Ureter (tissue), 1 donor: ENCODE results near the gene BICDL1. TPM values are rescaled to one million over a fixed set of nuclear protein-coding genes. Genes with fewer than 3 reads are reported as not detected.
"Not testable (repeated sequence)": the region's sequence is repeated elsewhere in the genome, so short reads cannot be mapped to it uniquely, and the experiment has no call there.

Experiments
- DNase-seq: peaks from one replicate; pipeline ENCODE4 v3.0.0-alpha.2; 2020; ENCODE audit warnings: low spot score
- total RNA-seq: library from RNA; stranded (reverse); gene quantifications from one replicate; pipeline ENCODE4 v1.2.4, GENCODE V29; 2023
- donor health status: DM: yes; HTN: yes; CAD: no.

The BICDL1 gene
- total RNA-seq, 1 donor from 2014 or later, result 17.2 TPM

DNA sequence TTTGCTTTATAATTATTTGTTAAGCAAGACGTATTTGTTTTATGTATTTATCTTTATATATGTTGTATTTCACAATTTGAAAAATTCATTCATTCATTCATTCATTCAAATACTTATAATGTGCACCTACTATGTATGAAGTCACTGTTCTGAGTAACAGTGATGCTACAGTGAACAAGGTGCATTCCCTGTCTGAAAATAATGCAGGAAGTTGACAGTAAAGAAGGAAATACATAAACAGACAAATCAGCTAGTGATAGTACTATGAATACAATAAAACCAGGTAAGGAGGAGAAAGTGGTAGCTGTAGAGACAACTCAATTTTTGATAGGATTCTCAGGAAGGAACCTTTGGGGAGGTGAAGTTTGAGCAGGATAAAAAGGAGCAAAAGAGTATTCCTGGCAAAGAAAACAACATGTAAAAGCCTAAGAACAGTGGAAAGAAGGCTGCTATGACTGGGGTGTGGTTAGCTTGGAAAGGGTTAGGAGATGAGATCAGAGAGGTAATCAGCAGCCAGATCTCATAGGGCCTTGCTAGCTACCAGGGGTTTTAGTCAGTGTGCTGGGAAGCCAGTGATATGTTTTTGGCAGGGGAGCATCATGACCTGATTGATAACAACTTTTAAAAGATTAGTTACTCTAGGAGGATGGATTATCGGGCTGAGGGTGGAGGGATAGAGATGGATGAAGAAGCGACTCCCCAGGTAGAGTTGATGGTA is 17.4 kb downstream of the BICDL1 start:
- DNase-seq, result no peak

DNA sequence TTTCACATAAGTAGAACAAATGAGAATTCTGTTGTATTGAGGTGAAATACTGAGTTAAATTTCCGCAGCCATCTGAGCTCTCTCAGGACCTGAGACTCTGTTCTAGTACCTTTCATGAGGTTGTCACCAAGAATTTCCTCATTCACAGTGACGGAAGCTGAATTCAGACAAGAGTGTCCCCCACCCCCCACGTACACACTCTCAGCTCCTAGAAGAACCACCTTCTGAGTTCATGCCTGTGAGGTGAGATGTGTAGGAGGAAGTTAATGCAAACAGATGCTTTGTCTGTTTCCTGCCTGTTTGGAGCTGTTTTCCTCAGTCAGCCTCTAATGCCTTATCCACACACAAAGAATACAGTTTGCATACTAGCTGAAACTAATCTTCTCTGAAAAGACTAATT is 18.2 kb downstream of the BICDL1 start:
- DNase-seq, result no peak

DNA sequence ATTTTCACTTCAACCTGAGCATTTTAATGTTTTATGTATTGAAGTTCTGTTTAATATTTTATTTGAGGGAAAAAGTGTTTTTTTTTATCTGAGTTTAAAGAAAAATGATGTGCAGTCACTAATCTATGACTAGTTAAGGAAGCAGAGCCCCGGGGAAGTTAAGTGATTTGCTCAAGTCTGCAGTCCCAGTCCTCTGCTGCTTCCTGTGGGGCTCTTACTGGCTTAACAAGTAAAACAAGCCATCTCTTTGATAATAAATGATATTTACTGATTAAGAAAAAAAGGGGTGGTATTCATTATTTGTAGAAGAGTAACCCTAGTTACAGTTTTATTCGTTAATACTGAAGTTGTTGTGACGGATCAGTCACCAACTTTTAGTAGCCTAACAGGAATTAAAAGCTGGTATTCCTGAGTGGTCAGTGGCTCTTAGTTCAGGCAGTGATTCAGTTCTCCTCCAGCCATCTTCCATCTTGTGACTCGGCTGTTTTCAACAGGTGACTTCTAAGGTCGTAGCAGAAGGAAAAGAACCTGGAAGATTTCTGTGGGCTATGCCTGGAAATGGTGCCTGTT is 21.7 kb downstream of the BICDL1 start:
- no peak for DNase-seq

DNA sequence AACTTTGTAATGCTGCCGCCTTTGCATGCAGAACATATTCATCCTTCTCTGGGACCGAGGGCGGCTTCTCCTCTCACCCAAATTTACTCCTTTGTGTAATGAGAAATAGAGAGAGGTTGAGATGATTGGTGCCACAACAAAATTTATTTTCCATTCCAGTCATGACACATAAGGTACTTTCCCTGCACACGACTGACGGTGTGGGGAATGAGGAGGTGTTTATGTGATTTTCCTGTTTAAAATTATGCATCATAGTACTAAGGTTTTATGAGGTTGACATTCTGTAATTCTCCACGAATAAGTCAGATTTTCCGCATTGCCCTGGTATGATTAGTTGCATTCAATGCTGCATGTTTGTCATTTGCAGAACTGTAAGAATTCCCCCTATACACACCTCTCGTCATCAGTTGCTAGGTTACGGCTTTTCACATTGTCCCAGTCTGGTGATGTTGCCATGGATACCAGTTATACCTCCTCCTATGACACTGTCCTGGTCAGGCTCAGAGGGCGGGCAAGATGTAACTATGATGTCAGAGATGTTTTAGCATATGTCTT is 23.1 kb downstream of the BICDL1 start:
- DNase-seq, result no peak

DNA sequence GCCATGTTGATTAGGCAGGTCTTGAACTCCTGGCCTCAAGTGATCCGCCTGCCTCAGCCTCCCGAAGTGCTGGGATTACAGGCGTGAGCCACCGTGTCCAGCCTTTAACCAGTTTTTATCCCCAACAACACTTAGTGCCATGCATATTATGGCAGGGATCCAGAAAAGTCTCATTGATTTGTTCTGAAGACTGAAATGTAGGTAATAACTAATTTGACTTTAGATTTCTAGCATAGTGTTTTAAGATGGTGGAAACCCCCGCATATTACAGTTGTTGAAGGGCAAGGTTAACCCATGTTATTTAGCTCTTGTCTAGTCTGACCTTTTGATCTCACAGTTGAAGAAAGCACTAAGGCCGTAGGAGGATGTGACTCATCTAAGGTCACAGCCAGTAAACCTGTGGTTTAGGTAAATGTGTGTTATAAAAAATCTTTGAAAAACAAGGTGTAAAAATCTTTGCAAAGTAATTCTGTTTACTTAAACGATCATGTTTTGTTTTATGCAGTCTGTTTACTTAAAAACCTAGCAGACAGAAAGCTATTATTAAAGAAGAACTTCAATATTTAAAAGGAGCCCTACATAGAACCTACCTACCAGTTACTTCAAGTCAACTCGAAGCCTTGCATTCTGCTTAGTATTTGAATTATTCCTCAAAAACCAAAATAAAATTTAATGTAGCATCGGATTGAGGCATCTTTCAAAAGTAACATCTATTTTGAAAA is 24.8 kb downstream of the BICDL1 start:
- no peak for DNase-seq

DNA sequence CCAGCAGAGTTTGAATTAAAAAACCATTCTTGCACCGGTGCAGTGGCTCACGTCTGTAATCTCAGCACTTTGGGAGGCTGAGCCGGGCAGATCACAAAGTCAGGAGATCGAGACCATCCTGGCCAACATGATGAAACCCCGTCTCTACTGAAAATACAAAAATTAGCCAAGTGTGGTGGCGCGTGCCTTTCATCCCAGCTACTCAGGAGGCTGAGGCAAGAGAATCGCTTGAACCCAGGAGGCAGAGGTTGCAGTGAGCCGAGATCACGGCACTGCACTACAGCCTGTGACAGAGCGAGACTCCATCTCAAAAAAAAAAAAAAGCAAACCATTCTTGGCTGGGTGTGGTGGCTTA is 25.3 kb downstream of the BICDL1 start:
- DNase-seq, result not testable (repeated sequence)

DNA sequence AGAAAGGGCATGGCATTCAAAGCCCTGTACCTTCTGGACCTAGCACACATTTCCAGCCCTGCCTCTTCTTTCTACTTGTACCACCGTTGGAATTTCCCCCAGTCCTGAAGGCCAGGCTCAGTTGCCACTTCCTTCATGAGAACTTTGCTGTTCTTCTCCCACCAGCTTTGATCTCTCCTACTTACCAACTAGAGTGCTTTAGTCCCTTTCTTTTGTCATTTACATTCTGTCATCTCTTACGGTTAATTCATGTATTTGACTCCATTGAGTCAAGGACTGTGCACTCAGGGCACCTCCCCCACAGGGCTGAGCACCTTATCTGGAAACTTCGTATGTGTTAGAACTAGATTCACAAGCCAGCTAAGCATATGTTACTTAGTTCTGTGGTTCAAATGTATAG is 26.3 kb downstream of the BICDL1 start:
- no peak for DNase-seq

DNA sequence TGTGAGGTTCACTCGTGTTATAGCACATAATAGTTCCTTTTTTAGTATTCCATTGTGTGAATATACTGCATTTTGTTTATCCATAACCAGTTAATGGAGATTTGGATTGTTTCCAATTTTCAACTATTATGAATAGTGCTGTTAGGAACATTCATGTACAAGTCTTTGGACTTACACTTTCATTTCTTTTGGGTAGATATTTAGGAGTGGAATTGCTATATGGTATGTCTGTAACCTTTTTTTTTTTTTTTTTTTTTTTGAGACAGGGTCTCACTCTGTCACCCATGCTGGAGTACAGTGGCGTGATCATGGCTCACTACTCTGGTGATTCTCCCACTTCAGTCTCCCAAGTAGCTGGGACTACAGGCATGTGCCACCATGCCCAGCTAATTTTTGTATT is 27.2 kb downstream of the BICDL1 start:
- not testable (repeated sequence) for DNase-seq

DNA sequence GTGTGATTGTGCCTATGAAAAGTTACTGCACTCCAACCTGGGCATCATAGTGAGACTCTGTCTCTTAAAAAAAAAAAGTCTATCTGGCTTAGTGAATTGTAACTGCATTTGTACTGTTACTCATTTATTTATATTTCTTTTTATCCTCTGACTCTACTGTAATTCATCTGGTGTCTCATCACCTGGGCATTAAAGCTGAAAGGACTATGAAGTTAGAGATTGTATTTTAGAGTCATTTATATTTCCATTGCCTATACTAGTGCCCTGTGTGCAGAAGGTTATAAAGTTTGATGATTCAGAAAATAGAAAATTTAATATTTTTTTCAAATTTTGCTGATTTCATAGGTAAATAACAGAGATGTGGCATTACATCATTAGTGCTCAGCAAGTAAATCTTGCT is 30.2 kb downstream of the BICDL1 start:
- no peak for DNase-seq

DNA sequence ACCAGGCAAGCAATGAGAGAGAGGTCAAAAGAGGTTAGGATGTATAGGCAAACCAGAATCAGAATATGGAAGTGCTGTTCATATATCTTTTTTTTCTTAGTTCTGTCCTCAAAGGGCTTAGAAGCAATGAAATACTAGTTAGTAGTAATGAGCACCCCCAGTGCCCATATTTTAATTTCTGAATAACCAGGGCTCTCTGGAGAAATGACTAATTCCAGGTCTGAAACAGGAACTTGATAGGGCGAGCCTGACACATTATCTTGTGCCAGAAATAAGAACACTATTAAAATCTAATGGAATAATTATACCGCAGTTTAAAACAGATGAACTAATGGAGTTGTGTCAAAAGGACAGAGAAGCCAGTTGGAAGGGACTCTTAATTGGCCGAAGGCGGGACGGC is 30.9 kb downstream of the BICDL1 start:
- DNase-seq, result no peak

DNA sequence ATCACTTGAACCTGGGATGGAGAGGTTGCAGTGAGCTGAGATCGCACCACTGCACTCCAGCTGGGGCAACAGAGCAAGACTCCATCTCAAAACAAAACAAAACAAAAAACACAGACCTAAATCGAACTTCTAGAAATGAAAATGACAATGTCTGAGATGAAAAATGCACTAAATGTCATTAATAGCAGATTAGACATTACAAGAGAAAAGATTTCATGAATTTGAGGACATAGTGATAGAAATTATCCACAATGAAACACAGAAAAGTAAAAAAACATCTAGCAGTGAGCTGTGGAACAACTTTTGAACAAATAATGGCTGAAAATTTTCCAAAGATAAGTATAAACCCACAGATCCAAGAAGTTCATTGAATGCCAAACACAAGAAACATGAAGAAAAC is 35.2 kb downstream of the BICDL1 start:
- no peak for DNase-seq

DNA sequence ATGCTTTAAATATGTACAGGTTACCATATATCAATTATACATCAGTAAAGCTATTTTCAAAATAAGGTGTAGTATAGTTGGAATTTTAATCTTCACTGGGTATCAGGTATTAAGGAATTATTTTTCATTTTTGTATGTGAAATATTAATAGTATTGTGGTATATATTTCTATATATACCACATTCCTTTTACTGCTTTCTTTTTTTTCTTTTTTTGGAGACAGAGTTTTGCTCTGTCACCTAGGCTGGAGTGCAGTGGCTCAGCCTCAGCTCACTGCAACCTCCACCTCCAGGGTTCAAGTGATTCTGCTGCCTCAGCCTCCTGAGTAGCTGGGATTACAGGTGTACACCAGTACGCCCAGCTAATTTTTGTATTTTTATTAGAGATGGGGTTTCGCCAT is 36.6 kb downstream of the BICDL1 start:
- no peak for DNase-seq

DNA sequence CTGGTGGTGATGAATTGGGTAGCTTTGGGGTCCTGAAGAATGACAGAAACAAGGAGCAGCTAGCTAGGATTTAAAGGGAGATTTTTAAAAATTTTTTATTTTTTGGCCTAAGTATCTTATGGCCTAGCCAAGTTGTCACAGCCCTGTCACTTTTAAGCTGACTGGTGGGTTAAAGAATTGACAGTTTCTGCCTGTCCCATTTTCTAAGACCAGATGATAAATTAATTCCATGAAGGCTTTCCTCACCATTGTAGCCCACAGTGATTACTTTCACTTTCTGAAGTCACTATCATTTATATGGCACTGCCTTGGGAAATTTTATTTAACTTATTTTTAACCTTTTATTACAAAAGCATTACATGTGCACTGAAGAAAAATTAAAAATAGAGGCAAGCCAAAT is 43.2 kb downstream of the BICDL1 start:
- no peak for DNase-seq

DNA sequence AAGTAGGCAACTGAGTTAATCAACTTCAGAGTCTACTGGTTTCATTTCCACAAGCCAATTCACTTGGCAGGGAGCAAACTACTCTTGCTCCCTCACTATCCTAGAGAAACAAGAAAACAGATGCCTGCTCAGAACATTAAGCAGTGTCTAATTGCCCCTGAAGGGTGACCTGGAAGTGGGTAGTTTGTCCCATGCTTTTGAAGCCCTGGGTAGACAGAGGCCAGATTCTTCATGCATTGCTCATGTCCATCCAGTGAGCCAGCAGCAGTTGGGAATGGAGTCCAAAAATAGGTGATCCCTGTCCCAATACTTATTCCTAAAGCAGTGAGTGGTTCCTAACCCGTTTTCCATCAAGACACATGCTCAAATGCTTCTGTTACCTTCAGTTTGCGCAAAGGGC is 48.8 kb downstream of the BICDL1 start:
- DNase-seq, result no peak

DNA sequence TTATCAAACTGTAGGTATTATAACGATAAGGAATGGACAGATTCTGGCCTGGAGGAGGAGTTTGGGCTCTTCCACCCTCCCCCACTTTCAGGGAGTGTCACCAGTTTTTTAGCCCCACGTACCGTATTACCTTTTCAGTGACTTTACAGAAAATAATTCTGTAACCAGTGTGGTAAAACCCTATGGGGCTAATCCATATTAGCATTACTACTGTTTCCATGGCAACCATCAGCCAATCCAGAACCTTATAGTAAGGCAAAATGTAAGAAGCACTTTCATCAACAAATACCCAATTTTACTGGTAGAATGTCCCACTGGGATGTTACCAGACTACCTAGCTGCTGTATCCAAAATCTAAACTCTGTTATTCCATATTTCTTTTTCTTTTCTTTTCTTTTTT is 50.7 kb downstream of the BICDL1 start:
- no peak for DNase-seq

DNA sequence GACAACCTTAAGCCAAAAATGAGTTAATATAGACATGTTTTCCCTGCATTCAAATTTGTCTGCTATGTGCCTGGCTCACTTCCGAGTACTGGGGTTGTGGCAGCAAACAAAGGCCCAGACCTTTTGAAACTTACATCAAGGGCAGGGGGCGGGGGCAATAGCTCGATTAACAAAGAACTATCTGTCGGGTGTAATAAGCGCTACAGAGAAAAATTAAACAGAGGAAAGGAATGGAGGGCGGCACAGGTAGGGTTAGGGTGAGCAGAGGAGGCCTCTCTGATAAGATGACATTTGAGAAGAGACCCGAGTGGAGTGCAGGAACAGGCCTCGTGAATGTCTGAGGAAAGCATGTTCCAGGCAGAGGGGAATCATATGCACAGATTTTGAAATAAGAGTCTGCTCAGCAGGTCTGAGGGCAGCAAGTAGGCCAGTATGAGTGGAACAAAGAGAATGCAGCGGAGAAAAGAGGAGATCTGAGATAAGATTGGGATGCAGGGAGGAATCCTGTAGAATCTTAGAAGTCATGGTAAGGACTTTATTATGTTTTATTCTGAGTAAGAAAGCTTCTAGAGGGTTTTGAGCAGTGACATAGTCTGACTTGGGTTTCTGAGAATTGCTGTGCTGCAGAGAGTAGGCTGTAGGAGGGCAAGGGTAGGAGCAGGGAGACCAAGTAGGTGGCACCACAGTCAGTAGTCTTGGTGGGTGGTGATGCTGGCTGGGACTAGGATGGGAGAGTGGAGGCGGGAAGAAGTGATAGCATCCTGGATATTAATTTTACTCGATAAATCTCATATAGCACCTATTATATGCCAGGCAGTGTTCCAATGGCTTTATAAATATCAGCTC is 52.6 kb downstream of the BICDL1 start:
- no peak for DNase-seq

DNA sequence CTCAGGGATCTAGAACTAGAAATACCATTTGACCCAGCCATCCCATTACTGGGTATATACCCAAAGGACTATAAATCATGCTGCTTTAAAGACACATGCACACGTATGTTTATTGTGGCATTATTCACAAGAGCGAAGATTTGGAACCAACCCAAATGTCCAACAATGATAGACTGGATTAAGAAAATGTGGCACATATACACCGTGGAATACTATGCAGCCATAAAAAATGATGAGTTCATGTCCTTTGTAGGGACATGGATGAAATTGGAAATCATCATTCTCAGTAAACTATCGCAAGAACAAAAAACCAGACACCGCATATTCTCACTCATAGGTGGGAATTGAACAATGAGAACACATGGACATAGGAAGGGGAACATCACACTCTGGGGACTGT is 56.3 kb downstream of the BICDL1 start:
- DNase-seq, result not testable (repeated sequence)

DNA sequence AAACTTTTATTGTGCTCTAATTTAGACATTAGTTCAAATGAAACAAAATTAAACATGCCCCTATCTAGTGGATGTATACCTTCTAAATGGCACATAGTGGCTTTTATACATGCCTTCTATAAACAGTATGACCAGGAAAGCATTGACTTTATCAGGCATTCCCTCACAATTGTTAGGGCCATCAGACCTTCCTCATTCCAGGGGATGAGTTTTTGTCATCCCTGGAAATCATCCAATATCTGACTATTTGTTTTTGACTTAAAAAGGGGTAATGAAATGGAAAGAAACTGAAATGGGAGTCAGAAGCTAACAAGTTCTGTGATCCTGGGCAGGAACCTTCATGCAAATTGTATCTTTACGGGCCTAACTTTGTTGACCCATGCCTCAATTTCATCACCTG is 58.0 kb downstream of the BICDL1 start:
- no peak for DNase-seq

DNA sequence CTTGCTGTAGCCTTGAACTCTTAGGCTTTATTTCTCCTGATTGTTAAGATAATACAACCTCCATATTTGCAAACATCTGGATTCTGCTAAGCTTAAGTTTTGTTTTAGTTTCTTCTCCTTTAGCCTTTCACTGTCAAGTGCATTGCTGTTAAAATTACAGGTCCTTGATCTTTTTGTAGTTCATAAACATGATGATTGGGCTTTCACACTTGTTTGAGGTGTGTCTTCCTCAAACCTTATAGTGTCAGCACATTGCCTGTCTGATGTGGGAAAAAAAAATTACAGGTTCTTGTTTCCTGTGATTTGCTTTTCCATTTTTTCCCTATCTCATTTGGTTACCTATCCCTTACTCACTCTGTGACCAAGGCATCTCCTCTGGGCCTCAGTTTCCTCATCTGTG is 59.2 kb downstream of the BICDL1 start:
- DNase-seq, result no peak

DNA sequence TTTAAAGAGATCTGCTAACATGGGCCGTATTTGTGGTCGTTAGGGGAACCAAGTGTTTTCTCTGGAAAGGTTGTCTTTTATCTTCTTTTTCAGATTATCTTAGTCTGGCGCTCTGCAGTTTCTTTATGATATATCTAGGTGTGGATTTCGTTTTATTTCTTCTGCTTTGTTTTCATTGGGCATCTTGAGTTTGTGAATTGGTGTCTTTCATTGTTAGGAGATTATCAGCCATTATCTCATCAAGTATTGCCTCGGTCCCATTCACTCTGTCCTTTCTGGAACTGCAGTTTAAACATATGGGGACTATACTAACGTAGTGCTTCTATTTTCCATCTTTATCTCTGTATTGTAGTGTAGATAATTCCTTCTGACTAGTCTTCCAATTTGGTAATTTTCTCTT is 60.4 kb downstream of the BICDL1 start:
- no peak for DNase-seq

DNA sequence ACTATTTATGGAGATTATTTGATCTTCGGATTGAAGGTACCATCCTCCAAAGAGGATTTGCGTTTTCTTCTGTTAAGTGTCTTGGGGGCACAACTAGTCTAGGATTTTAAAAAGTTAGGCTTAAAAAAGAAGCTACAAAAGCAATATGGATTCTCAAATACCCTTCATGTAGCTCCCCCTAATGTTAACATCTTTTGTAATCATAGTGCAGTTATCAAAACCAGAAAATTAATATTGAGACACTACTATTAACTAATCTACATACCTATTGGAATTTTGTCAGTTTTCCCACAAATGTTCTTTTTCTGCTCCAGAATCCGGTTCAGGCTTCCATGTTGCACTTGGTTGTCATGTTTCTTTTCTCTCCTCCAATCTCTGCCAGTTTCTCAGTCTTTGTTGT is 62.5 kb downstream of the BICDL1 start:
- no peak for DNase-seq

DNA sequence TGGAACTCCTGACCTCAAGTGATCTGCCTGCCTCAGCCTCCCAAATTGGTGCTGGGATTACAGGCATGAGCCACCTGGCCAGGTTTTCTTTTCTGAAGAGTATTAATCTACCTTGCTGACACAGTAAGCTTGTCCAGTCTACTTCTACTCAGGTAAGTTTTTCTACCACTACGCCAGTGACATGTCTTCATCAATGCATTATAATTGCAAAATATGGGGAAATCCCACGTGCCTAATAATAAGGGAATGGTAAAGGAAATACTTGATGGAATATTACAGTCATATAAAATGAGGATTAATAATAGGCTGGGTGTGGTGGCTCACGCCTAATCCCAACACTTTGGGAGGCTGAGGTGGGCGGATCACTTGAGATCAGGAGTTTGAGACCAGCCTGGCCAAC is 65.3 kb downstream of the BICDL1 start:
- DNase-seq, result no peak
